ENCODE data around the gene MYLK4. TPM values are rescaled to one million over a fixed set of nuclear protein-coding genes. Genes with fewer than 3 reads are reported as not detected.

The MYLK4 gene
- total RNA-seq, 8 experiments from 2014 or later = 0.18 to 1.4 (median 0.46) TPM

DNA sequence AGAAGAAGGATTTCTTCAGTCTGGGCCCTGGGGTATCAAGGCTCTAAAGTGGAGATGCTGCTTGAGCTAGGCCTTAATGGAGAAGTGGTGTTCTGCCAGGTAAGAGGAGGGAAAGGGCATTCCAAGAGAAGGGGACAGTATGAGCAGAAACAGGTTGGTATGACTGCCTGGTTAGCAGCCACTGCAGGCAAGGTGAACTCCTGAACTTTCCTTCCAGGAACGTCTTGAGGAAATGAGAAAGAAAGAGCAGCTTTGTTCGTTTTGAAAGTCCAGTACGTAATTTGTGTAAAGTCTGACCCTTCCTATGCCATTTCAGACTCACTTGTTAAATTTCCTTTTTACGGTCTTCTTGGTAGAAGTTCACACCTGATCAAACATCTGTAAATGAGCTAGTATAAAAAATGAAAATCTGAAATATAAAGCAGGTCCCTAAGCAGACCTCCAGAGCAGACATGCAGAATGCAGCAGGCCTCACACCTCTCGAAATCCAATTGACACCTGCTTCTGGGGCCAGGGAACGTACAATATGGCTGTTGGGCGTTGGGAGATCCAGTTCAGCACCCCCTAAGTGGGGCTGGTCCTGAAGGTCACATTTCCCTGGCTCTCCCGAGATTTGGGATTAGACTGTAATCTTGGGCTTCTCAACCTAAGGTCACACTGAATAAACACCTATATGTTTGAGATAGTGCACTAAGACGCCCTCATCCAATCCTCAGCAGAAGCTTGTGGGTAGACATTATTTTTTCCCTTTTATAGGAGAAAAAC is 33.6 kb downstream of the MYLK4 start:
- WGBS, 10 experiments = 50 to 90% (median 80%) methylated on average over 1 to 6 of the region's 9 CpGs; no CpG with 5 or more reads in 3 of the 10 experiments
- ATAC-seq (replicated peaks in 6 of 8) = no peak
- in situ Hi-C loops (cut with MboI; ENCODE audit: low pct_unique_long_range_greater_than_20kb in 2 of 9, low sequenced_read_pairs in 9 of 9, unreplicated experiment in 9 of 9) = loop anchor here in 1 of 9 experiments (25.0 kb wide), 1 partner anchor 1130 kb away; no protein-coding TSS in a partner anchor
- no peak overlapping the region for H3K4me3 ChIP-seq
- H3K4me1 ChIP-seq (replicated peaks in 1 of 2) = no peaks in the 10 kb centered on the region
- H3K27ac ChIP-seq = no peak overlapping the region

DNA sequence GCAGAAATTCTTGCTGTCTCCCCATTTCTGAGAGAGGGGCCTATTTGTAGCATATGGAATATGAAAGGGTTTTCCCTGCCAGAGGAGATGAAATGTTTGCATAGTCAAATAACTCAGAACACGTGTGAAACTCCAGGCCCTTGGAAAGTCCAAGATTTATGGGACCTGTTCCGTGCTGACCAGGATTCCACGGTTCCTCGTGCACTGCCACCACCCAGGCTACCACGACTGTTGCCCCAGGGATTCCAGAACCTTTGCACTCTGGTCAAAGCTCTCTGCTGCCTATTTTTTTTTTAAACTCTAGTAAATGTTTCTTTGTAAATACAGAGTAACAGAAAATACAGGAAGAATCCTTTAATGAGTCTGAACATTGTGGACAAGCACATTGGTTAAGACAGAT is 35.0 kb downstream of the MYLK4 start:
- H3K4me3 ChIP-seq = no peak overlapping the region
- in situ Hi-C loops (cut with MboI; ENCODE audit: low pct_unique_long_range_greater_than_20kb in 2 of 9, low sequenced_read_pairs in 9 of 9, unreplicated experiment in 9 of 9) = loop anchor here in 1 of 9 experiments (25.0 kb wide), 1 partner anchor 1128 kb away; no protein-coding TSS in a partner anchor
- peak in 1 of 8 experiments; percentile 61 for ATAC-seq (replicated peaks in 6 of 8)
- 7 to 80% (median 74%) methylated on average over 1 to 5 of the region's 5 CpGs; no CpG with 5 or more reads in 4 of the 10 experiments for WGBS, 10 experiments
- no peaks in the 10 kb centered on the region for H3K4me1 ChIP-seq (replicated peaks in 1 of 2)
- H3K27ac ChIP-seq = no peak overlapping the region

DNA sequence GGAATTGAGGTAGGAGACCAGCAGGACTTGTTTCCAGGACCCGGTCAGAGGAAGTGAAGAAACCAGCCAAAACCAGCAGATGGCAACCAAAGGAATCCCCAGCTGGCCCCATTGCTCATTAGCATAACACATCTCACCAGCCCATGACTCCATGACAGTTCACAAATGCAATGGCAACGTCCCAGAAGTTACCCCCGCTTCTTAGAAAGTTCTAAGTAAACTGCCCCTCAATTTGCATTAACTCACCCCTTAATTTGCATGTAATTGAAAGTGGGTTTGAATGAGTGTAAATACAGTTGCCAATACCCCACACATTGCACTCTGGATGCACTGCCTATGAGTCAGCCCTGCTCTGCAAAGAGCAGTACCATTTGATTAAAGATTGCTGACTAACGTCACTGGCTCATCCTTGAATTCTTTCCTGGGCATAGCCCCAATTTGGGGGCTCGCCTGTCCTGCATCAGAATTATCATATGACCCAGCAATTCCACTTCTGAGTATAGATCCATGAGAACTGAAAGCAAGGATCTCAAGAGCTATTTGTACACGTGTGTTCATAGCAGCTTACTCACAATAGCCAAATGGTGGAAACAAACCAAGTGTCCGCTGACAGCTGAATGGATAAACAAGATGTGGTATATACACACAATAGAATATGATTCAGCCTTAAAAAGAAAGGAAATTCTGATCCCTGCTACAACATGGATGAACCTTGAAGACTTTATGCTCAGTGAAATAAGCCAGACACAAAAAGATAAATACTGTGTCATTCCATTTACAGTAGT is 36.4 kb downstream of the MYLK4 start:
- in situ Hi-C loops (cut with MboI; ENCODE audit: low pct_unique_long_range_greater_than_20kb in 2 of 9, low sequenced_read_pairs in 9 of 9, unreplicated experiment in 9 of 9) = loop anchor here in 1 of 9 experiments (25.0 kb wide), 1 partner anchor 1127 kb away; no protein-coding TSS in a partner anchor
- peak; percentile 50 to 97 (median 76) for ATAC-seq (replicated peaks in 6 of 8)
- Histone ChIP-seq H3K4me1 (replicated peaks in 1 of 2) (no peaks in the 10 kb centered on the region), H3K27ac (no peak overlapping the region), H3K4me3 (no peak overlapping the region)
- 39 to 100% (median 76%) methylated on average over 1 to 7 of the region's 7 CpGs; no CpG with 5 or more reads in 2 of the 10 experiments for WGBS, 10 experiments

DNA sequence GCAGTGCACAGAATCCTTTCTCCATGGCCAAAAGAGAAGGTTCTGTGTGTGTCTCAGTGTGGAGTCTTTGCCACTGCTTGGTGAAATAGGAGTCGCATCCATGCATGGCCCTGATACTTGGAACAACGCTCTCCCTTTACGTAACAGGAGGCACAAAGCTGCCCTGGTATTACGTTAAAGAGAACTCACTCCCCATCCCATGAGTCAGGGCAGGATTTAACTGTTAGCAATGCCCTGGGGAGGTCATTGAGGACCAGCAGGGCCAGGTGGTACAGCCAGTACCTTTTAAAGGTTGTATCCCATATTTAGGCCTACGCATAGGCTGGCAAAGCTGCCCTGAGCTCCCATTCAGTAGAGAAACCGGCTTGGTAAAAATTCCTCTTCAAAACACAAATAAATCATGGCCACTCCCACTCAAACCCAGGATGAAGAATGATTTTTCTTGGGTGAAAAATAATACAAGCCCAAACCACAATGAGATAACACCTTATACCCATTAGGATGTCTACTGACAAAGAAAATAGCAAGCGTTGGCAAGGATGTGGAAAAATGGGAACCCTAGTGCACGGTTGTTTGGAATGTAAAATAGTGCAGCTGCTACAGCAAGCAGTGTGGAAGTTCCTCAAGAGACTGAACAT is 37.1 kb downstream of the MYLK4 start:
- in situ Hi-C loops (cut with MboI; ENCODE audit: low pct_unique_long_range_greater_than_20kb in 2 of 9, low sequenced_read_pairs in 9 of 9, unreplicated experiment in 9 of 9) = loop anchor here in 1 of 9 experiments (25.0 kb wide), 1 partner anchor 1126 kb away; no protein-coding TSS in a partner anchor
- Histone ChIP-seq H3K27ac (no peak overlapping the region), H3K4me3 (no peak overlapping the region), H3K4me1 (replicated peaks in 1 of 2) (no peaks in the 10 kb centered on the region)
- ATAC-seq (replicated peaks in 6 of 8) = no peak
- 76 to 100% (median 94%) methylated on average over 3 to 8 of the region's 8 CpGs; no CpG with 5 or more reads in 2 of the 10 experiments for WGBS, 10 experiments

GRCh38 chr6:2712102-2712501 is 38.6 kb downstream of the MYLK4 start:
- WGBS, 10 experiments = 59 to 88% (median 82%) methylated on average over 1 to 5 of the region's 5 CpGs; no CpG with 5 or more reads in 2 of the 10 experiments
- H3K27ac ChIP-seq = no peak overlapping the region
- in situ Hi-C loops (cut with MboI; ENCODE audit: low pct_unique_long_range_greater_than_20kb in 2 of 9, low sequenced_read_pairs in 9 of 9, unreplicated experiment in 9 of 9) = loop anchor here in 1 of 9 experiments (25.0 kb wide), 1 partner anchor 1125 kb away; no protein-coding TSS in a partner anchor

DNA sequence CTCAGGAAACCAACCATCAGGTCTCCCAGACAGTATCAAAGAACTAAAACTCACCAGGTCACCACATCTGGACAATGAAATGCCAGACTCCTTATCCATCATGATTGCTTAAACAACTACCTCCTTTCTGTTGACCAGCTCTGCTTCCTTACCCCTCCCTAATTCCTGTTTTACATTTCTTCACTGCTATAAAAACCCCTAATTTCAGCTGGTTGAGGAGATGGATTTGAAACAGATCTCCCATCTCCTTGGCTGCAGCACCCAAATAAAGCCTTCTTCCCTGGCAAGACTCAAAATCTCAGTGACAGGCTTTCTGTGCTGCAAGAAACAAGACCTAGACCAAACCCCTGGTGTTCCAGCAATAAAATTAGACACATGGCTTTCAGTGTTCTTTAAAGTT is 40.3 kb downstream of the MYLK4 start:
- Histone ChIP-seq H3K4me3 (no peak overlapping the region), H3K4me1 (replicated peaks in 1 of 2) (peaks cover 0 to 5% of the 10 kb centered on the region in 2 donors), H3K27ac (no peak overlapping the region)
- ATAC-seq (replicated peaks in 6 of 8) = no peak
- in situ Hi-C loops (cut with MboI; ENCODE audit: low pct_unique_long_range_greater_than_20kb in 2 of 9, low sequenced_read_pairs in 9 of 9, unreplicated experiment in 9 of 9) = loop anchor here in 1 of 9 experiments (25.0 kb wide), 1 partner anchor 1123 kb away; no protein-coding TSS in a partner anchor

More at GRCh38 chr6:2712102-2712501, 38.6 kb downstream of the MYLK4 start:
- Histone ChIP-seq H3K4me3 (no peak overlapping the region), H3K4me1 (replicated peaks in 1 of 2) (no peaks in the 10 kb centered on the region)
- no peak for ATAC-seq (replicated peaks in 6 of 8)

DNA sequence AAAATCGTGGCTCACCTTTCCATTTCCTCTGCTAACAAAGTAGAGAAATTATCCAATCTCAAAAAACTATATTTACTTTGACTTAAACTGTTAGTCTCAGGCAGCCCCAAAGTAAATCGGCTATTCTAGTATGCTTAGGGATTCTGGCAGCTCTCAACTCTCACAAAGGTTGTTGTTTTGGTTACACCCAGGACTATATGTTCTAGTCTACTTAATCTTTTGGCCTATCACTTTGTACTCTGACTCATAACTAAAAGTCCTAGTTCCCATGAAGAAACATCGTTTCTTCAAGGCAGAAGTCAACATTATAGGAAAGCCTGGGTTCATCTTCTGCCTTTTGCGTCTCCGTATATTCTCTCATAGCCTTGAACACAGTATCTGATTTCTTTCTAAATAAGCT is 42.3 kb downstream of the MYLK4 start:
- Histone ChIP-seq H3K4me3 (no peak overlapping the region), H3K4me1 (replicated peaks in 1 of 2) (peaks cover 0 to 5% of the 10 kb centered on the region in 2 donors), H3K27ac (no peak overlapping the region)
- ATAC-seq (replicated peaks in 6 of 8) = peak in 2 of 8 experiments; percentile 50 to 84
- WGBS, 10 experiments = 38 to 89% (median 74%) methylated on average over 2 to 5 of the region's 5 CpGs; no CpG with 5 or more reads in 2 of the 10 experiments
- in situ Hi-C loops (cut with MboI; ENCODE audit: low pct_unique_long_range_greater_than_20kb in 2 of 9, low sequenced_read_pairs in 9 of 9, unreplicated experiment in 9 of 9) = loop anchor here in 1 of 9 experiments (25.0 kb wide), 1 partner anchor 1121 kb away; no protein-coding TSS in a partner anchor

DNA sequence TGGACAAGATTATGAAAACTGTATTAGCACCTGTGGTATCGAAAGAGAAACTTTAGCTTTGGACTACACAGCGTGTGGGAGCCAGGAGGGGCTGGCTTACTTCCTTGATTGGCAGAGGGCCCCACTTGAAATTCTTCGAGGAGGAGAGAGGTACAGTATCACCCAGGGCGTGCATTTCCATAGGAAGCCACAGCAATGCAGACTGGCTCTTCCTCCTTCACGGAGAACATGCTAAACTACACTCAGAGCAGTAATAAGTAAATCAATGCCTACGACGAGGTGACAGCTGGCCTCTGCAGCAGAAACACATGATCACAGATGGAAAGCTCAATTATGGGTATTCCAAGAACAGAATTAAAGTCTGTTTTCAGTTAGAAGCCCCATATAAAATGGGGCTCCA is 44.2 kb downstream of the MYLK4 start:
- Histone ChIP-seq H3K27ac (no peak overlapping the region), H3K4me3 (no peak overlapping the region), H3K4me1 (replicated peaks in 1 of 2) (peaks cover 0 to 5% of the 10 kb centered on the region in 2 donors)
- in situ Hi-C loops (cut with MboI; ENCODE audit: low pct_unique_long_range_greater_than_20kb in 2 of 9, low sequenced_read_pairs in 9 of 9, unreplicated experiment in 9 of 9) = loop anchor here in 1 of 9 experiments (25.0 kb wide), 1 partner anchor 1119 kb away; no protein-coding TSS in a partner anchor
- WGBS, 10 experiments = 18 to 76% (median 47%) methylated on average over 4 to 7 of the region's 7 CpGs; no CpG with 5 or more reads in 2 of the 10 experiments
- ATAC-seq (replicated peaks in 6 of 8) = peak; percentile 24 to 83 (median 68)

- WGBS, 10 experiments = 0 to 100% (median 42%) methylated on average over 1 to 2 of the region's 2 CpGs; no CpG with 5 or more reads in 2 of the 10 experiments
- no peak overlapping the region for H3K27ac ChIP-seq
Observed at GRCh38 chr6:2705256-2705655, 45.5 kb downstream of the MYLK4 start.

DNA sequence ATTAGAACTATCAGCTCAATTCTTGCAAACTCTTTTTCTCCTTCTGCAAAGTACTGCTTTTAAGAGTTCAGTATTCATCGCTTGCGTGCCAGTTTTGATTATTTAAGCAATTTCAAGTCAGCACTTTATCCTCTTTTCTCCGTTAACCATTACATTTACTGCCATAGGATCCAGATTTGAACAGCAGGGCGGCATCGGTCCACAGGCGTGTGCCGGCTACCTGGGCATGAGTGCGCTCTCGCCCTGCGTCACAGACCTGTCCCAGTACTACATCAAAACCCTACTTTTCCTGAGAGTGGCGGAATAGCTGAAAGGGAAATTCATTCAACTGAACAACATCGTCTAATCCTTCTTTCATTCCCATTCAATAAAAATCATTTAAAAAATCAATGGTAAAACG is 53.4 kb downstream of the MYLK4 start:
- no peak overlapping the region for H3K4me3 ChIP-seq
- WGBS, 10 experiments = 71 to 100% (median 87%) methylated on average over 2 to 13 of the region's 13 CpGs; no CpG with 5 or more reads in 1 of the 10 experiments
- no peak overlapping the region for H3K27ac ChIP-seq
- ATAC-seq (replicated peaks in 6 of 8) = no peak
- peaks cover 0 to 10% of the 10 kb centered on the region in 2 donors for H3K4me1 ChIP-seq (replicated peaks in 1 of 2)
- in situ Hi-C loops (cut with MboI; ENCODE audit: low pct_unique_long_range_greater_than_20kb in 2 of 9, low sequenced_read_pairs in 9 of 9, unreplicated experiment in 9 of 9) = no loop called here

More at GRCh38 chr6:2705256-2705655, 45.5 kb downstream of the MYLK4 start:
- Histone ChIP-seq H3K4me1 (replicated peaks in 1 of 2) (peaks cover 0 to 5% of the 10 kb centered on the region in 2 donors), H3K4me3 (no peak overlapping the region)
- in situ Hi-C loops (cut with MboI; ENCODE audit: low pct_unique_long_range_greater_than_20kb in 2 of 9, low sequenced_read_pairs in 9 of 9, unreplicated experiment in 9 of 9) = loop anchor here in 1 of 9 experiments (25.0 kb wide), 1 partner anchor 1118 kb away; no protein-coding TSS in a partner anchor
- no peak for ATAC-seq (replicated peaks in 6 of 8)

DNA sequence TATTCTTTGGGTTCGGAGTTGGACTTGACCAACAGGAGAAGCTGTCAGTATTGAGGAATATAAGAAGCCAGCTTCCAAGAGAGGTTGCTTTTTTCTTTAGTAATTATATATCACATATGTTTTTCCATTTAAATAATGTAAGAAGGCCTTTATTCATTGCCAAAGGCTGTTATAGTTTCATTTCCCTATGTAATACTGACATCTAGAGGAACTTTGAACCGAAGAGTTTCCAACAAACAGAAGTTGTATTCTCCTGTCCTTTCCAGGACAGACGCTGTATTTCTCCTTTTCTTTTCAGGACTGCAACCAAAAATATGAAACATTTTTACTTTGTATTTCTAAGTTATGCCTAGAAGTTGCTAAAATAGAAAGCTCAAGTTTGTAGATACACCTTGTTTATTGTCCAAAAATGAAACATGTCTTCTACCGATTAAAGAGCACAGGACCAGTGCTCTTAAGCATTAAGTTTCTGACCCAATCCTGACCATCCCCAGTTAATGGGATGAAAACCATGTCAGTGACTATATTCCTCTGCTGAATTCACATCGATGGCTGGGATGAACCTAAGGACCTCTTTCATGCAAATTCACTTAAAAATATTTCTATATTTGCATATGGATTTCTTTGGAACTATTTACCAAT is 55.1 kb downstream of the MYLK4 start:
- peak in 3 of 8 experiments; percentile 49 to 91 (median 83) for ATAC-seq (replicated peaks in 6 of 8)
- in situ Hi-C loops (cut with MboI; ENCODE audit: low pct_unique_long_range_greater_than_20kb in 2 of 9, low sequenced_read_pairs in 9 of 9, unreplicated experiment in 9 of 9) = no loop called here
- 14 to 88% (median 65%) methylated on average over 2 to 5 of the region's 5 CpGs for WGBS, 10 experiments

DNA sequence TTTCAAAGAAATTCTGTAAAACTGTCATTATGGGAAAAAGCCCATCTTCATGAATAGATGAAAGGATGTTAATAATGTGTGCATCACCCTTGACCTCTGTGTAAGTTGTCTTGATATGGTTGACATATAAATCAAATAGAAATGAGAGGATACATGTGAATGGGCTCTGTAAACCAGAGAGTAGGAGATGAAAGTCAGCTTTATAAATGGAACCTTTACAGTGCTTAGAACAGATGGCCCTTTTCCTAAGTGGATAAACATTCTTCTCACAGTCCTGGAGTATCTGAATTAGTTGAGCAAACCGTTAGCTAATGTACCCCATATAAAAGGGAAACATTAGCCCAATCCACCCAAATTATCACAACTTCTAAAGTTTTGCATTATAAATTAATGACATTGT is 57.5 kb downstream of the MYLK4 start:
- H3K27ac ChIP-seq = no peak overlapping the region
- WGBS, 10 experiments = 13 to 67% (median 37%) methylated on average over 1 of the region's 1 CpG; no CpG with 5 or more reads in 2 of the 10 experiments
- in situ Hi-C loops (cut with MboI; ENCODE audit: low pct_unique_long_range_greater_than_20kb in 2 of 9, low sequenced_read_pairs in 9 of 9, unreplicated experiment in 9 of 9) = no loop called here
- H3K4me3 ChIP-seq = no peak overlapping the region
- peak in 3 of 8 experiments; percentile 21 to 50 (median 46) for ATAC-seq (replicated peaks in 6 of 8)
- peaks cover 0 to 15% of the 10 kb centered on the region in 2 donors for H3K4me1 ChIP-seq (replicated peaks in 1 of 2)

More for the DNA sequence above, 55.1 kb downstream of the MYLK4 start:
- no peak overlapping the region for H3K27ac ChIP-seq
- peaks cover 0 to 10% of the 10 kb centered on the region in 2 donors for H3K4me1 ChIP-seq (replicated peaks in 1 of 2)
- H3K4me3 ChIP-seq = no peak overlapping the region
